Measurements from ENCODE around the gene ADM. TPM values are rescaled to one million over a fixed set of nuclear protein-coding genes. Genes with fewer than 3 reads are reported as not detected.

The ADM gene
- total and polyA plus RNA-seq, 2 experiments from 2014 or later: 75.8 to 95.9 TPM

- TF ChIP-seq ZNF331 (CRISPR knock-in tag; IDR thresholded peaks at IDR 0.05; ENCODE audit: low read depth) (no peak), JUNB (IDR thresholded peaks at IDR 0.05; ENCODE audit: unreplicated experiment) (no peak), REST (IDR thresholded peaks at IDR 0.05; ENCODE audit: unreplicated experiment) (no peak)
Measured at GRCh38 chr11:10329935-10330334, 25.1 kb downstream of the ADM start (continued).

- Mint-ChIP-seq H3K27me3 (ENCODE audit: insufficient read depth, low read depth, poor library complexity) (peaks cover 5% of the 10 kb centered on the region), H3K36me3 (ENCODE audit: low read depth) (peaks cover 7% of the 10 kb centered on the region; the same call in 1 of the 3 replicates), H3K4me1 (peaks cover 3% of the 10 kb centered on the region; the same call in 1 of the 3 replicates), H3K4me3 (no peak overlapping the region), H3K27ac (no peak overlapping the region), H3K9me3 (peaks cover 3% of the 10 kb centered on the region; the same call in 1 of the 3 replicates)
- DNase-seq (ENCODE audit: low spot score) (no peak), ATAC-seq (no peak)
- H2AFZ ChIP-seq: no peak overlapping the region
- H3K4me1 ChIP-seq (ENCODE audit: insufficient read depth): no peaks in the 10 kb centered on the region
- no peaks in the 10 kb centered on the region for H4K20me1 ChIP-seq (replicated peaks; ENCODE audit: insufficient read depth)
- no peaks in the 10 kb centered on the region for H3K27me3 ChIP-seq (ENCODE audit: insufficient read depth)
- H3F3A ChIP-seq (replicated peaks; ENCODE audit: low read depth): no peaks in the 10 kb centered on the region
- no peaks in the 10 kb centered on the region for H3K79me2 ChIP-seq (replicated peaks; ENCODE audit: insufficient read depth)
- TF ChIP-seq EZH2 (IDR thresholded peaks at IDR 0.05; ENCODE audit: low read depth, unreplicated experiment): no peak
- peaks cover 31% of the 10 kb centered on the region for H3K9me2 ChIP-seq (ENCODE audit: insufficient read depth)
- H3K27ac ChIP-seq (ENCODE audit: low read depth): no peak overlapping the region
- no peak overlapping the region for H3K4me3 ChIP-seq
- no peak overlapping the region for H3K4me2 ChIP-seq
- H3K36me3 ChIP-seq (ENCODE audit: insufficient read depth): no peaks in the 10 kb centered on the region
Measured at GRCh38 chr11:10331548-10332289, 26.8 kb downstream of the ADM start.

- Histone ChIP-seq H2AFZ (no peak overlapping the region), H3K79me2 (replicated peaks; ENCODE audit: insufficient read depth) (no peaks in the 10 kb centered on the region), H3F3A (replicated peaks; ENCODE audit: low read depth) (no peaks in the 10 kb centered on the region), H3K27ac (ENCODE audit: low read depth) (no peak overlapping the region), H3K27me3 (ENCODE audit: insufficient read depth) (no peaks in the 10 kb centered on the region), H3K4me3 (no peak overlapping the region), H3K36me3 (ENCODE audit: insufficient read depth) (no peaks in the 10 kb centered on the region), H3K4me1 (ENCODE audit: insufficient read depth) (no peaks in the 10 kb centered on the region), H3K4me2 (no peak overlapping the region), H4K20me1 (replicated peaks; ENCODE audit: insufficient read depth) (no peaks in the 10 kb centered on the region), H3K9me2 (ENCODE audit: insufficient read depth) (peaks cover 17% of the 10 kb centered on the region; the same call in 1 of the 2 replicates)
- peaks cover 2% of the 10 kb centered on the region for H3K27me3 Mint-ChIP-seq (ENCODE audit: insufficient read depth, low read depth, poor library complexity)
- H3K36me3 Mint-ChIP-seq (ENCODE audit: low read depth): peaks cover 11% of the 10 kb centered on the region; the same call in 2 of the 3 replicates
- ATAC-seq (no peak), DNase-seq (ENCODE audit: low spot score) (no peak)
- H3K9me3 Mint-ChIP-seq: peaks cover 7% of the 10 kb centered on the region; the same call in 1 of the 3 replicates
- H3K4me3 Mint-ChIP-seq: no peak overlapping the region
- H3K4me1 Mint-ChIP-seq: peaks cover under 1% of the 10 kb centered on the region; the same call in 1 of the 3 replicates
- no peak overlapping the region for H3K27ac Mint-ChIP-seq
- TF ChIP-seq POLR2AphosphoS5 (IDR thresholded peaks at IDR 0.05; ENCODE audit: low read depth): no peak
- TF ChIP-seq EZH2phosphoT487 (IDR thresholded peaks at IDR 0.05; ENCODE audit: unreplicated experiment): no peak
- TF ChIP-seq CREB1 (CRISPR knock-in tag; IDR thresholded peaks at IDR 0.05; ENCODE audit: low read depth): no peak
- TF ChIP-seq EZH2 (IDR thresholded peaks at IDR 0.05; ENCODE audit: low read depth, unreplicated experiment): no peak
- no peak for TF ChIP-seq ZNF114 (CRISPR knock-in tag; IDR thresholded peaks at IDR 0.05)
- TF ChIP-seq CTCF (conservative IDR thresholded peaks at IDR 0.05; ENCODE audit: low read depth in 2 of 2): no peak
- TF ChIP-seq STAT1 (IDR thresholded peaks at IDR 0.05; ENCODE audit: unreplicated experiment): no peak
Measured at GRCh38 chr11:10333490-10333889, 28.6 kb downstream of the ADM start.
